GM12878 (cell line): ENCODE measurements around the gene RGL1. TPM values are rescaled to one million over a fixed set of nuclear protein-coding genes. Genes with fewer than 3 reads are reported as not detected.

Experiments used
- ATAC-seq: fragments of 200-7000 bp; cut with Tn5 transposase; 3 replicates; pipeline ENCODE4 v1.9.1; 2020; ENCODE audit warnings: mild to moderate bottlenecking, moderate library complexity
- BruUV-seq: library from RNA; stranded (reverse); fragments of 400-500 nt; replicated peaks from 2 replicates; lab custom pipeline; 2021; lab: Mats Ljungman, UMichigan
- CTCF ChIA-PET: fragments of 300-600 bp; sonication (Branson Sonifier 250); formaldehyde crosslinking; extraction: SDS; loops from one replicate; lab custom pipeline; 2021; ENCODE audit warnings: inconsistent platforms; lab: Yijun Ruan, JAX
- POLR2A ChIA-PET: fragments of 350-600 bp; formaldehyde crosslinking; extraction: SDS; loops from one replicate; lab custom pipeline; 2021; ENCODE audit warnings: inconsistent platforms; lab: Charles Lee
- RAD21 ChIA-PET: fragments of 300-600 bp; sonication (Branson Sonifier 250); formaldehyde crosslinking; loops from one replicate; lab custom pipeline; 2023; ENCODE audit warnings: antibody characterized with exemption; ENCODE audit not compliant: unreplicated experiment; lab: Charles Lee
- SMC1A ChIA-PET: fragments of 300-600 bp; sonication (Branson Sonifier 250); formaldehyde crosslinking; loops from one replicate; lab custom pipeline; 2023; ENCODE audit not compliant: unreplicated experiment, uncharacterized antibody; lab: Charles Lee
- DNase-seq: peaks from one replicate; pipeline ENCODE4 v3.0.0-alpha.2; 2011; ENCODE audit warnings: low read depth, low spot score
- FAIRE-seq: peaks from 3 replicates; lab custom pipeline; 2011; peaks lifted over from hg19 to GRCh38; lab: Jason Lieb, UNC
- H2AFZ ChIP-seq: 2 replicates; pipeline ENCODE4 v1.6.0; 2011; ENCODE audit warnings: low read depth, low read length, control low read depth; ENCODE audit not compliant: control insufficient read depth
- H3K27ac ChIP-seq: 2 replicates; pipeline ENCODE4 v1.5.1; 2011; ENCODE audit warnings: control low read depth; ENCODE audit not compliant: control insufficient read depth, insufficient read depth
- H3K27me3 ChIP-seq, 2 experiments: replicated peaks in 1 of 2; 2 replicates each; pipeline versions ENCODE4 v1.6.0 to v1.6.1; 2011; ENCODE audit warnings: low read length in 1 of 2; ENCODE audit not compliant: control insufficient read depth in 2 of 2, insufficient read depth in 2 of 2
- H3K36me3 ChIP-seq, 2 experiments: 2 replicates each; pipeline ENCODE4 v1.5.1; 2011; ENCODE audit warnings: low read length in 1 of 2; ENCODE audit not compliant: control insufficient read depth in 2 of 2, insufficient read depth in 2 of 2
- H3K4me1 ChIP-seq: 2 replicates; pipeline ENCODE4 v1.6.1; 2011; ENCODE audit warnings: mild to moderate bottlenecking, low read length, moderate library complexity, mixed read lengths; ENCODE audit not compliant: control insufficient read depth, insufficient read depth
- H3K4me2 ChIP-seq: 2 replicates; pipeline ENCODE4 v1.6.0; 2011; ENCODE audit warnings: control low read depth; ENCODE audit not compliant: control insufficient read depth, insufficient read depth
- H3K4me3 ChIP-seq: fragments of 200-600 bp; sonication (generic); 2 replicates; pipeline ENCODE4 v1.5.1; 2016
- H3K79me2 ChIP-seq: 2 replicates; pipeline ENCODE4 v1.6.0; 2011; ENCODE audit warnings: low read length; ENCODE audit not compliant: control insufficient read depth, insufficient read depth
- H3K9ac ChIP-seq: 2 replicates; pipeline ENCODE4 v1.8.0; 2011; ENCODE audit warnings: low read length, control low read depth, mixed read lengths; ENCODE audit not compliant: control insufficient read depth, insufficient read depth
- H3K9me3 ChIP-seq: replicated peaks from 3 replicates; pipeline ENCODE4 v1.5.1; 2011; ENCODE audit warnings: mild to moderate bottlenecking, low read length; ENCODE audit not compliant: control insufficient read depth, insufficient read depth
- H4K20me1 ChIP-seq: 2 replicates; pipeline ENCODE4 v1.6.0; 2011; ENCODE audit not compliant: control insufficient read depth, insufficient read depth
- CHD2 ChIP-seq: IDR thresholded peaks from 2 replicates; pipeline ENCODE4 v1.6.1; 2011; ENCODE audit warnings: low read depth, low read length, improper control_type of control experiment, borderline replicate concordance
- IKZF2 ChIP-seq, 2 experiments: fragments of 450-650 bp; IDR thresholded peaks; 2 replicates each; pipeline ENCODE4 v1.6.1; 2017; ENCODE audit warnings: mild to moderate bottlenecking in 2 of 2, moderate library complexity in 2 of 2
- KAT2A ChIP-seq: conservative IDR thresholded peaks from 2 replicates; pipeline ENCODE4 v1.6.1; 2011; ENCODE audit warnings: low read depth, low read length; ENCODE audit not compliant: control insufficient read depth
- NBN ChIP-seq: fragments of 450-650 bp; IDR thresholded peaks from 2 replicates; pipeline ENCODE4 v1.6.1; 2016
- SIX5 ChIP-seq: IDR thresholded peaks from 2 replicates; pipeline ENCODE4 v1.6.1; 2011; ENCODE audit warnings: mild to moderate bottlenecking, low read depth, low read length, moderate library complexity; ENCODE audit not compliant: severe bottlenecking
- STAT3 ChIP-seq: IDR thresholded peaks from 2 replicates; pipeline ENCODE4 v1.6.1; 2011; ENCODE audit warnings: low read depth, low read length, improper control_type of control experiment
- SUPT20H ChIP-seq: IDR thresholded peaks from 2 replicates; pipeline ENCODE4 v1.6.1; 2011; ENCODE audit warnings: low read depth, mild to moderate bottlenecking, low read length, moderate library complexity, borderline replicate concordance; ENCODE audit not compliant: control insufficient read depth
- ZZZ3 ChIP-seq: IDR thresholded peaks from 2 replicates; pipeline ENCODE4 v1.6.1; 2011; ENCODE audit warnings: low read depth; ENCODE audit not compliant: control insufficient read depth, insufficient read length
- WGBS: methylation state at CpG from one replicate; pipeline ENCODE4 v1.1.6; 2016; ENCODE audit warnings: low lambda C conversion rate; ENCODE audit not compliant: insufficient replicate concordance, insufficient coverage; ENCODE audit errors: missing lambda C conversion rate; 5-methylcytosine and 5-hydroxymethylcytosine counted together
- in situ Hi-C: fragments of 300-500 bp; cut with MboI; formaldehyde crosslinking; loops from 9 replicates; pipeline ENCODE4 v1.14.3; 2018; ENCODE audit warnings: mixed read lengths
- intact Hi-C: fragments of 100-400 bp; cut with micrococcal nuclease; formaldehyde crosslinking; loops from one replicate; pipeline ENCODE4 v1.14.2; 2022; ENCODE audit not compliant: unreplicated experiment
- polyA plus RNA-seq, 11 experiments: library from polyadenylated mRNA; depleted of rRNA in 4 of 11; unstranded in 6 of 11; stranded (reverse) in 5 of 11; fragments of >200 nt; fragmentation: Nextera tagmentation in 4 of 11; fragmentation: Illumina TruSeq in 1 of 11; extraction: Ambion mirVana in 4 of 11; extraction: Trizol in 1 of 11; gene quantifications; 1 replicate in 1 of 11; 2 replicates in 10 of 11; pipeline versions ENCODE4 v1.2.1 to v1.2.3, GENCODE V29; 2011 to 2016; ENCODE audit warnings: inconsistent platforms in 2 of 11, missing spikeins in 2 of 11, low read depth in 1 of 11
- total RNA-seq, 4 experiments: library from RNA; depleted of rRNA in 3 of 4; stranded (reverse); fragments of >200 nt in 3 of 4; fragmentation: Illumina TruSeq in 1 of 4; extraction: Trizol in 1 of 4; gene quantifications; 2 replicates each; pipeline versions ENCODE4 v1.2.1 to v1.2.3, GENCODE V29; 2013 to 2021
- TF ChIP-seq, protein P1 (sequence below): fragments of 450-650 bp; IDR thresholded peaks from 2 replicates; pipeline ENCODE4 v1.6.1; 2017; ENCODE audit warnings: mild to moderate bottlenecking
- TF ChIP-seq, protein P2 (sequence below): IDR thresholded peaks from 2 replicates; pipeline ENCODE4 v1.6.1; 2011; ENCODE audit warnings: low read depth, mild to moderate bottlenecking, low read length, moderate library complexity, borderline replicate concordance; ENCODE audit errors: extremely low read depth
- TF ChIP-seq, protein P3 (sequence below): IDR thresholded peaks from 2 replicates; pipeline ENCODE4 v1.6.1; 2012; ENCODE audit warnings: mild to moderate bottlenecking, low read depth, low read length

RGL1 gene
- total and polyA plus RNA-seq, 10 of the 15 experiments (the other 5 are each of a cell fraction or from before 2014, with no cell fraction given), result 8.1 to 25.0 (median 19.0) TPM

DNA sequence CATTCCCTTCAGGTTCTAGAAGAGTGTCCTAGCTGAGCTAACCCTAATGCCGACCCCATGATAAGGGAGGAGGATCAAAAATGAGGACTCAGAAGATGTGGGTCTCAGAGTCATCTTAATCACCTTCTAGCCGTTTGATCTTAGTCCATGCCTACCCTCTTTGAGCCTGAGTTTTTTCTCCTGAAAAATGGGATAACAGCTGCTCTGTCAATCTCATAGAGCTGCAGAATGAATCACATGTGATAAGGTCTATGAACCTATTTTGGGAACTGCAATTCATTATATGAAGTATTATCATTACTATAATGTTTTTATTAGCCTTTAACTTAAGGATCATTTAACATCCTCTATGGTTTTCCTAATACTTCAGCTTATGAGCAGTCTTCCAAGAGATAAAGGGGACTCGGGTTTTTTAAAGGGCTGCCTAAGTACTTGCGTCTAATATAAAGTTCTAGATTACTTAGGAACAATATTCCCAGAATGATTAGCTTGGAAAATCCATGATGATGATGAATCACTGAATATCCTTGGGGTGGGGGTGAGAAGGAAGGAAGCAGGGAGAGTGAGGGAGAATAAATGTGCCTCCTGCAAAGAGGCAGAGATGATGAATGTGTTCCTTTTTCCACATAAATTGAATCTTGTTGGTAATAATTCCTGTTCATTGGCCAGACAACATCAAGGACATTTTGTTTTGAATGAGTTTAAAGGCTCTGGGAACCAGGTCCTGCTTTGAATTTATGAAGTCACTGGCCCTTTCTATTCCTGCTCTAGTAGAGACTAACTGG lies 165.8 kb downstream of the RGL1 start:
- no peaks in the 10 kb centered on the region for H4K20me1 ChIP-seq
- ChIA-PET POLR2A (no interaction called here), CTCF (interaction anchor here (1.2 to 1.5 kb wide), 2 partner anchors 15 to 18 kb away, joined by 3 to 4 read pairs; no protein-coding TSS in a partner anchor), SMC1A (interaction anchor here (1.0 to 2.4 kb wide), 4 partner anchors 10 to 58 kb away, joined by 3 to 7 read pairs (median 3); no protein-coding TSS in a partner anchor), RAD21 (no interaction called here)
- TF ChIP-seq IKZF2 (IDR thresholded peaks at IDR 0.05) (no peak), ZZZ3 (no peak), NBN (no peak), SUPT20H (no peak), CHD2 (no peak), STAT3 (no peak), SIX5 (no peak), KAT2A (no peak)
- TF ChIP-seq, protein P1, sequence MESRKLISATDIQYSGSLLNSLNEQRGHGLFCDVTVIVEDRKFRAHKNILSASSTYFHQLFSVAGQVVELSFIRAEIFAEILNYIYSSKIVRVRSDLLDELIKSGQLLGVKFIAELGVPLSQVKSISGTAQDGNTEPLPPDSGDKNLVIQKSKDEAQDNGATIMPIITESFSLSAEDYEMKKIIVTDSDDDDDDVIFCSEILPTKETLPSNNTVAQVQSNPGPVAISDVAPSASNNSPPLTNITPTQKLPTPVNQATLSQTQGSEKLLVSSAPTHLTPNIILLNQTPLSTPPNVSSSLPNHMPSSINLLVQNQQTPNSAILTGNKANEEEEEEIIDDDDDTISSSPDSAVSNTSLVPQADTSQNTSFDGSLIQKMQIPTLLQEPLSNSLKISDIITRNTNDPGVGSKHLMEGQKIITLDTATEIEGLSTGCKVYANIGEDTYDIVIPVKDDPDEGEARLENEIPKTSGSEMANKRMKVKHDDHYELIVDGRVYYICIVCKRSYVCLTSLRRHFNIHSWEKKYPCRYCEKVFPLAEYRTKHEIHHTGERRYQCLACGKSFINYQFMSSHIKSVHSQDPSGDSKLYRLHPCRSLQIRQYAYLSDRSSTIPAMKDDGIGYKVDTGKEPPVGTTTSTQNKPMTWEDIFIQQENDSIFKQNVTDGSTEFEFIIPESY, result no peak
- TF ChIP-seq, protein P2, sequence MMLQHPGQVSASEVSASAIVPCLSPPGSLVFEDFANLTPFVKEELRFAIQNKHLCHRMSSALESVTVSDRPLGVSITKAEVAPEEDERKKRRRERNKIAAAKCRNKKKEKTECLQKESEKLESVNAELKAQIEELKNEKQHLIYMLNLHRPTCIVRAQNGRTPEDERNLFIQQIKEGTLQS, result no peak
- TF ChIP-seq, protein P3, sequence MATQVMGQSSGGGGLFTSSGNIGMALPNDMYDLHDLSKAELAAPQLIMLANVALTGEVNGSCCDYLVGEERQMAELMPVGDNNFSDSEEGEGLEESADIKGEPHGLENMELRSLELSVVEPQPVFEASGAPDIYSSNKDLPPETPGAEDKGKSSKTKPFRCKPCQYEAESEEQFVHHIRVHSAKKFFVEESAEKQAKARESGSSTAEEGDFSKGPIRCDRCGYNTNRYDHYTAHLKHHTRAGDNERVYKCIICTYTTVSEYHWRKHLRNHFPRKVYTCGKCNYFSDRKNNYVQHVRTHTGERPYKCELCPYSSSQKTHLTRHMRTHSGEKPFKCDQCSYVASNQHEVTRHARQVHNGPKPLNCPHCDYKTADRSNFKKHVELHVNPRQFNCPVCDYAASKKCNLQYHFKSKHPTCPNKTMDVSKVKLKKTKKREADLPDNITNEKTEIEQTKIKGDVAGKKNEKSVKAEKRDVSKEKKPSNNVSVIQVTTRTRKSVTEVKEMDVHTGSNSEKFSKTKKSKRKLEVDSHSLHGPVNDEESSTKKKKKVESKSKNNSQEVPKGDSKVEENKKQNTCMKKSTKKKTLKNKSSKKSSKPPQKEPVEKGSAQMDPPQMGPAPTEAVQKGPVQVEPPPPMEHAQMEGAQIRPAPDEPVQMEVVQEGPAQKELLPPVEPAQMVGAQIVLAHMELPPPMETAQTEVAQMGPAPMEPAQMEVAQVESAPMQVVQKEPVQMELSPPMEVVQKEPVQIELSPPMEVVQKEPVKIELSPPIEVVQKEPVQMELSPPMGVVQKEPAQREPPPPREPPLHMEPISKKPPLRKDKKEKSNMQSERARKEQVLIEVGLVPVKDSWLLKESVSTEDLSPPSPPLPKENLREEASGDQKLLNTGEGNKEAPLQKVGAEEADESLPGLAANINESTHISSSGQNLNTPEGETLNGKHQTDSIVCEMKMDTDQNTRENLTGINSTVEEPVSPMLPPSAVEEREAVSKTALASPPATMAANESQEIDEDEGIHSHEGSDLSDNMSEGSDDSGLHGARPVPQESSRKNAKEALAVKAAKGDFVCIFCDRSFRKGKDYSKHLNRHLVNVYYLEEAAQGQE, result no peak
- H3K9ac ChIP-seq, result no peak overlapping the region
- ATAC-seq (no peak), FAIRE-seq (no peak), DNase-seq (no peak)
- no peaks in the 10 kb centered on the region for H3K9me3 ChIP-seq
- H2AFZ ChIP-seq, result no peak overlapping the region
- H3K4me1 ChIP-seq, result no peaks in the 10 kb centered on the region
- in situ Hi-C loops, result no loop called here
- H3K27ac ChIP-seq, result no peak overlapping the region
- H3K27me3 ChIP-seq, result no peaks in the 10 kb centered on the region; a peak in 1 of 4 replicates
- no peak overlapping the region for H3K4me2 ChIP-seq
- no peak overlapping the region for H3K4me3 ChIP-seq
- no peaks in the 10 kb centered on the region for H3K79me2 ChIP-seq
- intact Hi-C loops, result no loop called here
- H3K36me3 ChIP-seq, result no peaks in the 10 kb centered on the region
- no TSS peak for BruUV-seq
- WGBS, result under 1% methylated on average over 4 of the region's 4 CpGs
